Suprapubic skin (tissue), 4 donors: ENCODE measurements around the gene RAB17. TPM values are rescaled to one million over a fixed set of nuclear protein-coding genes. Genes with fewer than 3 reads are reported as not detected.

Experiments used
- DNase-seq, 2 donors: peaks; one replicate each; pipeline ENCODE4 v3.0.0-alpha.2; 2019; ENCODE audit warnings: low spot score in 2 of 2
- H3K27ac ChIP-seq: fragments of 200-600 bp; sonication (generic); one replicate; pipeline ENCODE4 v1.5.1; 2019
- H3K27me3 ChIP-seq: fragments of 200-600 bp; sonication (generic); one replicate; pipeline ENCODE4 v1.5.1; 2019
- H3K36me3 ChIP-seq: fragments of 200-600 bp; sonication (generic); one replicate; pipeline ENCODE4 v1.5.1; 2019
- H3K4me1 ChIP-seq: fragments of 200-600 bp; sonication (generic); one replicate; pipeline ENCODE4 v1.5.1; 2019
- H3K4me3 ChIP-seq: fragments of 200-600 bp; sonication (generic); one replicate; pipeline ENCODE4 v1.5.1; 2019; ENCODE audit warnings: mild to moderate bottlenecking
- H3K9me3 ChIP-seq: fragments of 200-600 bp; sonication (generic); one replicate; pipeline ENCODE4 v1.5.1; 2019
- CTCF ChIP-seq, 2 donors: fragments of 200-600 bp in 1 of 2; fragments of 450-650 bp in 1 of 2; sonication (generic) in 1 of 2; IDR thresholded peaks; one replicate each; pipeline ENCODE4 v1.5.1; 2016 to 2019; ENCODE audit warnings: antibody characterized with exemption in 2 of 2, mild to moderate bottlenecking in 1 of 2, moderate library complexity in 1 of 2
- EP300 ChIP-seq: sonication (generic); formaldehyde crosslinking; IDR thresholded peaks from one replicate; pipeline ENCODE4 v1.6.1; 2017; ENCODE audit warnings: antibody characterized with exemption
- POLR2A ChIP-seq, 2 donors: fragments of 450-650 bp; IDR thresholded peaks; one replicate each; pipeline ENCODE4 v1.6.1; 2017; ENCODE audit warnings: antibody characterized with exemption in 2 of 2, mild to moderate bottlenecking in 2 of 2, moderate library complexity in 2 of 2
- POLR2AphosphoS5 ChIP-seq, 3 donors: sonication (generic); formaldehyde crosslinking; IDR thresholded peaks; one replicate each; pipeline ENCODE4 v1.6.1; 2017; ENCODE audit warnings: antibody characterized with exemption in 3 of 3
- WGBS: methylation state at CpG from one replicate; pipeline ENCODE4 v1.1.5; 2018; 5-methylcytosine and 5-hydroxymethylcytosine counted together
- total RNA-seq, 4 donors: library from RNA; depleted of rRNA; stranded (reverse); fragments of >200 nt; gene quantifications; one replicate each; pipeline ENCODE4 v1.1.0, GENCODE V29; 2016

The RAB17 gene
- total RNA-seq, 4 donors from 2014 or later: 3.3 to 8.5 (median 6.0) TPM

DNA sequence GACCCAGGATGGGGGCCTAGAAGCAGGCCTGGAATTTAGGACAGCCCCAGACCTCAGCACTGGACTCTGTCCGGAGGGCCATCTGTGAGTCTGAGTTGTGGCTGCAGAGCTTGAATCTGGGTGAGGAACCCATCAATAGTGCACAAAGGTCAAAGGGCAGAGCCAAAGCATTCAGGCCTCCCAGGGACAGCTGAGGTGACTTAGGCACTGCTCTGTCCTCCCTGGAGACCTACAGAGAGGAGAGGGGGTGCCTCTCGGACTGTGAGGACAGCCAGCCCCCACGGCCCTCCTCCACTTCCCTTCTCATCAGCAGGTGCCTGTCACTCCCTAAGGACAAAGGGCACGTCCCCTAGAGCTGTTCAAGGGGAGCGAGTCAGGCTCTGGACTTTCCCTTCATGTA is 49.3 kb downstream of the RAB17 start:
- Histone ChIP-seq H3K27me3 (no peaks in the 10 kb centered on the region), H3K27ac (no peak overlapping the region), H3K36me3 (no peaks in the 10 kb centered on the region), H3K4me3 (no peak overlapping the region), H3K9me3 (no peaks in the 10 kb centered on the region), H3K4me1 (peaks cover 11% of the 10 kb centered on the region)
- DNase-seq: no peak
- WGBS: 89% methylated on average over 5 of the region's 5 CpGs
- no peak for TF ChIP-seq POLR2AphosphoS5 (IDR thresholded peaks at IDR 0.05)
- TF ChIP-seq EP300: no peak
- TF ChIP-seq POLR2A (IDR thresholded peaks at IDR 0.05): no peak
- TF ChIP-seq CTCF (IDR thresholded peaks at IDR 0.05): no peak

DNA sequence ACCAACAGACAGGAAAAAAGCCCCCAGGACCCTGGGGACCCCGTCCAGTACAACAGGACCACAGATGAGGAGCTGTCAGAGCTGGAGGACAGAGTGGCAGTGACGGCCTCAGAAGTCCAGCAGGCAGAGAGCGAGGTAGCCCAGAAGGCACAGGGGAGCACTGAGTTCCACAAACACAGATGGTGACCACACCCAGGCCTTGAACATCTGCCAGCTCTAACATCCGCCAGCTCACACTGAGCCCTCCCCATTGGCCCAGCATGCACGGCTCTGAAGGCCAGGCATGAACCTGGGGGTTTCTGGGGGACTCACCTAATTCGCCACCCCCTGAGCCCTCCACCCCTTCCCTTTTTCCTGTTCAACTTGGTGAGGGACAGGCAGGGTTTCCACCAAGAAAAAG is 49.7 kb downstream of the RAB17 start:
- no peaks in the 10 kb centered on the region for H3K27me3 ChIP-seq
- no peaks in the 10 kb centered on the region for H3K9me3 ChIP-seq
- WGBS: 9% methylated on average over 4 of the region's 6 CpGs
- H3K4me1 ChIP-seq: peaks cover 11% of the 10 kb centered on the region
- H3K27ac ChIP-seq: no peak overlapping the region
- no peak for TF ChIP-seq CTCF (IDR thresholded peaks at IDR 0.05)
- TF ChIP-seq POLR2A (IDR thresholded peaks at IDR 0.05): no peak
- no peak for TF ChIP-seq POLR2AphosphoS5 (IDR thresholded peaks at IDR 0.05)
- no peak for TF ChIP-seq EP300
- H3K36me3 ChIP-seq: no peaks in the 10 kb centered on the region
- DNase-seq: no peak
- no peak overlapping the region for H3K4me3 ChIP-seq

DNA sequence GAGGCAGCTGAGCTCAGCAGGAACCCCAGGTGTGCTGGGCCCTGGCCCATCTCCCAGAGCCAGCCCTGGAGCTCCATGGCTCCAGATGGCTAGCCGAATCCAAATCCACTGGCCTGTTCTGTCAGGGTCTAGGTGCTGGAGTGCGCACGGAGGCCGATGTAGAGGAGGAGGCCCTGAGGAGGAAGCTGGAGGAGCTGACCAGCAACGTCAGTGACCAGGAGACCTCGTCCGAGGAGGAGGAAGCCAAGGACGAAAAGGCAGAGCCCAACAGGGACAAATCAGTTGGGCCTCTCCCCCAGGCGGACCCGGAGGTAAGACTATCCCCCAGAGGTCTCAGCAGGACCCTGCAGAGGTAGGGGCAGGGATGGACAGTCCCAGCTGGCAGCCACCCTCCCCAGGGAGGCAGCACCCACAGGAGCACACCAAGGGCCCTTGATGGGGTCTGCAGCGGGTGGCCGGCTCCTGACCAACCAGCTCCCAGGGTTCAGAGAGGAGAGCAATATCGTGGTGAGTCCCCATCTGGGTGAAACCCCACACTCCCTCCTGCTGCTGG is 50.2 kb downstream of the RAB17 start:
- Histone ChIP-seq H3K36me3 (no peaks in the 10 kb centered on the region), H3K4me3 (no peak overlapping the region), H3K4me1 (peaks cover 11% of the 10 kb centered on the region), H3K9me3 (no peaks in the 10 kb centered on the region), H3K27me3 (no peaks in the 10 kb centered on the region), H3K27ac (no peak overlapping the region)
- WGBS: 70% methylated on average over 11 of the region's 13 CpGs
- TF ChIP-seq POLR2AphosphoS5 (IDR thresholded peaks at IDR 0.05) (no peak), CTCF (IDR thresholded peaks at IDR 0.05) (no peak), EP300 (no peak), POLR2A (IDR thresholded peaks at IDR 0.05) (no peak)
- no peak for DNase-seq

- TF ChIP-seq CTCF (IDR thresholded peaks at IDR 0.05) (no peak), POLR2AphosphoS5 (IDR thresholded peaks at IDR 0.05) (no peak), POLR2A (IDR thresholded peaks at IDR 0.05) (no peak), EP300 (no peak)
- Histone ChIP-seq H3K36me3 (no peaks in the 10 kb centered on the region), H3K27me3 (no peaks in the 10 kb centered on the region), H3K9me3 (no peaks in the 10 kb centered on the region), H3K4me3 (no peak overlapping the region), H3K4me1 (peaks cover 11% of the 10 kb centered on the region), H3K27ac (no peak overlapping the region)
- DNase-seq: no peak
- WGBS: 71% methylated on average over 6 of the region's 6 CpGs
Measured at GRCh38 chr2:237539681-237540080, 50.9 kb downstream of the RAB17 start.

DNA sequence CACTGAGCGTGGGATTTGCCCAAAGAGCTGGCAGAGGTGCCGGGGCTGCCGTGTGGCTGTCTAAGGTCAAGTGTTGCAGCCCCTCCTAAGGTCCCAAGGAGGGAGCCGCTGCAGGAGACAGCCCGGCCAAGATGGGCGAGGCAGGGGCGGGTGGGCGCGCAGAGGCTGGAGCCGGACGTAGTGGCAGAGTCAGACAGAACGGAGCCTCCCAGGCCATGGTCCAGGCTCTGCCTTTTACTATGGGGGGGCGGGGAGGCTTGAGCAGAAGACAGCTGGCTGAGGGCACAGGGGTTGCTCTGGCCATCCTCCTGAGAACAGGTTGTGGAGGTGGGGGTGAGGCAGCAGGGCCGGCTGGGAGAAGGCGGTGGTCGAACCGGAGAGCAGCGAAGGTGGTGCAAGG is 51.6 kb downstream of the RAB17 start:
- H3K27me3 ChIP-seq: no peaks in the 10 kb centered on the region
- WGBS: 90% methylated on average over 18 of the region's 18 CpGs
- peaks cover 11% of the 10 kb centered on the region for H3K4me1 ChIP-seq
- DNase-seq: no peak
- no peak overlapping the region for H3K27ac ChIP-seq
- TF ChIP-seq POLR2A (IDR thresholded peaks at IDR 0.05) (no peak), EP300 (no peak), CTCF (IDR thresholded peaks at IDR 0.05) (no peak), POLR2AphosphoS5 (IDR thresholded peaks at IDR 0.05) (no peak)
- no peak overlapping the region for H3K4me3 ChIP-seq
- H3K36me3 ChIP-seq: no peaks in the 10 kb centered on the region
- H3K9me3 ChIP-seq: no peaks in the 10 kb centered on the region
